ENCODE measurements around the gene FAM222A. TPM values are rescaled to one million over a fixed set of nuclear protein-coding genes. Genes with fewer than 3 reads are reported as not detected.

FAM222A gene
- total and polyA plus RNA-seq, 2 of the 4 experiments (the other 2 are of a cell fraction), result under 0.01 to 0.32 TPM

- dilution Hi-C loops (cut with HindIII; ENCODE audit: low sequenced_read_pairs, unreplicated experiment), result no loop called here
- no peaks in the 10 kb centered on the region for H4K20me1 ChIP-seq (ENCODE audit: insufficient read depth, low read length)
- no peak overlapping the region for H2BK15ac ChIP-seq (ENCODE audit: low read depth, low read length)
- H3K4me2 ChIP-seq (ENCODE audit: low read depth, low read length), result no peak overlapping the region
- peaks cover 2% of the 10 kb centered on the region; the same call in 1 of the 2 replicates for H3K4me1 ChIP-seq (ENCODE audit: control insufficient read depth, insufficient read depth, low read length)
- no peak overlapping the region for H3K9ac ChIP-seq (ENCODE audit: low read depth, low read length)
- H3K56ac ChIP-seq (ENCODE audit: extremely low read depth, insufficient read depth, low read length), result no peak overlapping the region
- H4K5ac ChIP-seq (ENCODE audit: low read depth, low read length), result no peak overlapping the region
- H3K23ac ChIP-seq (ENCODE audit: low read depth, low read length), result no peak overlapping the region
- WGBS, 2 experiments (ENCODE audit: extremely low coverage in 2 of 2, insufficient read length in 1 of 2), result 0% methylated on average over 1 of the region's 1 CpG; no CpG with 5 or more reads in 1 of the 2 experiments
- no peak overlapping the region for H3K27ac ChIP-seq (ENCODE audit: insufficient read depth, low read length)
- H3K27me3 ChIP-seq (ENCODE audit: control insufficient read depth, insufficient read depth, low read length), result peaks cover 29% of the 10 kb centered on the region
- in situ Hi-C loops (cut with MboI; ENCODE audit: low sequenced_read_pairs), result no loop called here
- no peak overlapping the region for H2AK5ac ChIP-seq (ENCODE audit: low read depth, low read length)
- TF ChIP-seq ELK1 (IDR thresholded peaks at IDR 0.05; ENCODE audit: borderline replicate concordance, low read depth, low read length) (no peak), RCOR1 (IDR thresholded peaks at IDR 0.05; ENCODE audit: insufficient replicate concordance, low read length) (no peak), CEBPB (IDR thresholded peaks at IDR 0.05; ENCODE audit: low read depth, low read length) (no peak), SMC3 (IDR thresholded peaks at IDR 0.05; ENCODE audit: low read depth, low read length) (no peak), MAZ (IDR thresholded peaks at IDR 0.05; ENCODE audit: borderline replicate concordance, low read depth, low read length) (no peak), MAFK (IDR thresholded peaks at IDR 0.05; ENCODE audit: low read depth, low read length) (no peak), RAD21 (IDR thresholded peaks at IDR 0.05; ENCODE audit: low read length) (no peak), NFE2L2 (IDR thresholded peaks at IDR 0.05; ENCODE audit: low read depth, low read length) (no peak), BHLHE40 (IDR thresholded peaks at IDR 0.05; ENCODE audit: low read depth, low read length) (no peak), POLR2A (IDR thresholded peaks at IDR 0.05; ENCODE audit: low read depth, low read length) (no peak), CTCF (conservative IDR thresholded peaks at IDR 0.05; ENCODE audit: low read depth, low read length) (no peak), CHD1 (IDR thresholded peaks at IDR 0.05; ENCODE audit: low read depth, low read length) (no peak), RFX5 (IDR thresholded peaks at IDR 0.05; ENCODE audit: low read depth, low read length) (no peak), FOS (IDR thresholded peaks at IDR 0.05; ENCODE audit: low read depth, low read length) (no peak), USF2 (IDR thresholded peaks at IDR 0.05; ENCODE audit: low read depth, low read length) (no peak), MXI1 (IDR thresholded peaks at IDR 0.05; ENCODE audit: borderline replicate concordance, low read depth, low read length) (no peak)
- no peaks in the 10 kb centered on the region for H3K79me1 ChIP-seq (ENCODE audit: low read depth in 1 of 2, low read length in 2 of 2)
- H3K9me3 ChIP-seq (ENCODE audit: control insufficient read depth, insufficient read depth, low read length), result no peaks in the 10 kb centered on the region
- ChIA-PET CTCF (no interaction called here), POLR2A (ENCODE audit: unreplicated experiment) (no interaction called here)
- H2BK120ac ChIP-seq (ENCODE audit: low read depth, low read length), result no peak overlapping the region
- H2AFZ ChIP-seq (replicated peaks; ENCODE audit: low read length, poor library complexity), result no peak overlapping the region
- H3K4me3 ChIP-seq (ENCODE audit: insufficient read depth, low read depth, low read length), result no peak overlapping the region
- H3K18ac ChIP-seq (ENCODE audit: low read depth, low read length), result no peak overlapping the region
- H4K8ac ChIP-seq (ENCODE audit: low read depth in 2 of 2, low read length in 2 of 2), result no peak overlapping the region
- no peak overlapping the region for H2BK20ac ChIP-seq (ENCODE audit: low read depth, low read length)
- no peaks in the 10 kb centered on the region for H3K36me3 ChIP-seq (ENCODE audit: control insufficient read depth, insufficient read depth, low read length)
- no peak overlapping the region for H4K91ac ChIP-seq (ENCODE audit: insufficient read depth, low read depth, low read length)
- H3K14ac ChIP-seq (replicated peaks; ENCODE audit: low read depth, low read length), result no peak overlapping the region
- BruUV-seq (replicated peaks), result no TSS peak
- H3K9me1 ChIP-seq (ENCODE audit: insufficient read depth, low read length), result peaks cover 7% of the 10 kb centered on the region; the same call in 1 of the 2 replicates
- DNase-seq (no peak), ATAC-seq (ENCODE audit: low read depth) (no peak)
- intact Hi-C loops (cut with micrococcal nuclease), result no loop called here
- H2AK9ac ChIP-seq (replicated peaks; ENCODE audit: low read depth, low read length, poor library complexity), result no peak overlapping the region
- H2BK5ac ChIP-seq (ENCODE audit: low read depth, low read length, poor library complexity, severe bottlenecking), result no peak overlapping the region
- no peak overlapping the region for H3K4ac ChIP-seq (ENCODE audit: low read depth, low read length)
Observed at GRCh38 chr12:109737126-109737525, 23.5 kb downstream of the FAM222A start.
